Lower lobe of right lung (tissue), 2 donors: ENCODE results near the gene MYF5. TPM values are rescaled to one million over a fixed set of nuclear protein-coding genes. Genes with fewer than 3 reads are reported as not detected.

Experiments used
- ATAC-seq, 2 donors: fragments of 200-7000 bp; cut with Tn5 transposase; one replicate each; pipeline ENCODE4 v1.9.1; 2020 to 2022; ENCODE audit warnings: mild to moderate bottlenecking in 2 of 2, moderate library complexity in 2 of 2
- DNase-seq: peaks from one replicate; pipeline ENCODE4 v3.0.0-alpha.2; 2020
- H3K27ac ChIP-seq: fragments of 200-600 bp; one replicate; pipeline ENCODE4 v1.8.0; 2022
- H3K27me3 ChIP-seq: fragments of 200-600 bp; one replicate; pipeline ENCODE4 v1.8.0; 2022; ENCODE audit warnings: low read depth
- H3K36me3 ChIP-seq: fragments of 200-600 bp; one replicate; pipeline ENCODE4 v1.8.0; 2022; ENCODE audit warnings: mild to moderate bottlenecking
- H3K4me1 ChIP-seq: fragments of 200-600 bp; one replicate; pipeline ENCODE4 v1.8.0; 2022
- H3K4me3 ChIP-seq: fragments of 200-600 bp; one replicate; pipeline ENCODE4 v1.8.0; 2022; ENCODE audit warnings: mild to moderate bottlenecking
- H3K9me3 ChIP-seq: fragments of 200-600 bp; one replicate; pipeline ENCODE4 v1.8.0; 2022
- intact Hi-C: fragments of 100-400 bp; cut with DNase I; formaldehyde crosslinking; loops from one replicate; pipeline ENCODE4 v1.11.0; 2022
- total RNA-seq: library from RNA; stranded (reverse); fragmentation: NEBNext Ultra II Directional; extraction: Animal tissue kit (Norgen Biotek cat#: 25700); gene quantifications from one replicate; pipeline ENCODE4 v1.2.1, GENCODE V29; 2021
- TF ChIP-seq, protein P1 (sequence below): fragments of 200-600 bp; IDR thresholded peaks from one replicate; pipeline ENCODE4 v1.8.0; 2022; ENCODE audit warnings: antibody characterized with exemption, mild to moderate bottlenecking
- donor health status: DM: no; HTN: yes; CAD: no; lungs with severe emphysema.

The MYF5 gene
- total RNA-seq, 1 donor from 2014 or later: not detected

DNA sequence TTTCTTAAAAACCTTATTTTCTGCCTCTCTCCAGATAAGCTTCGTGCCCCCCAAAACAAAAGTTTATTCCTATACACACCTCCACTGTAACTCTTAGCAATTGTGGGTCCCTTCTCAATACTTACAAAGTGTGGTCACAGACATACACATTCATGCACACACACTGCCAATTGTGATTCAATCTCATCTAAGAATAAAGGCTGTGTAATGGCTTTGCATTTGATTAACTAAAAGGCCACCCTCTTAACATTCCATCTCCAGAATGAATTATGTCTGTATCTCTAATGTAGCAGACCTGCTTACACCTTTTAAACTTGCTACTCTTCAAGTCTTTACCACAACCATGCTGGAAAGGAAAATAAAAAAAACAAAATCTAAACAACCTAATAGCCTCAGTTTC lies 49.5 kb downstream of the MYF5 start:
- DNase-seq (no peak), ATAC-seq (no peak)
- intact Hi-C loops: loop anchor here (10.0 kb wide), 1 partner anchor 351 kb away; no protein-coding TSS in a partner anchor
- H3K36me3 ChIP-seq: no peaks in the 10 kb centered on the region
- no peak overlapping the region for H3K4me3 ChIP-seq
- H3K27me3 ChIP-seq: no peaks in the 10 kb centered on the region
- no peaks in the 10 kb centered on the region for H3K9me3 ChIP-seq
- H3K4me1 ChIP-seq: no peaks in the 10 kb centered on the region
- TF ChIP-seq, protein P1, sequence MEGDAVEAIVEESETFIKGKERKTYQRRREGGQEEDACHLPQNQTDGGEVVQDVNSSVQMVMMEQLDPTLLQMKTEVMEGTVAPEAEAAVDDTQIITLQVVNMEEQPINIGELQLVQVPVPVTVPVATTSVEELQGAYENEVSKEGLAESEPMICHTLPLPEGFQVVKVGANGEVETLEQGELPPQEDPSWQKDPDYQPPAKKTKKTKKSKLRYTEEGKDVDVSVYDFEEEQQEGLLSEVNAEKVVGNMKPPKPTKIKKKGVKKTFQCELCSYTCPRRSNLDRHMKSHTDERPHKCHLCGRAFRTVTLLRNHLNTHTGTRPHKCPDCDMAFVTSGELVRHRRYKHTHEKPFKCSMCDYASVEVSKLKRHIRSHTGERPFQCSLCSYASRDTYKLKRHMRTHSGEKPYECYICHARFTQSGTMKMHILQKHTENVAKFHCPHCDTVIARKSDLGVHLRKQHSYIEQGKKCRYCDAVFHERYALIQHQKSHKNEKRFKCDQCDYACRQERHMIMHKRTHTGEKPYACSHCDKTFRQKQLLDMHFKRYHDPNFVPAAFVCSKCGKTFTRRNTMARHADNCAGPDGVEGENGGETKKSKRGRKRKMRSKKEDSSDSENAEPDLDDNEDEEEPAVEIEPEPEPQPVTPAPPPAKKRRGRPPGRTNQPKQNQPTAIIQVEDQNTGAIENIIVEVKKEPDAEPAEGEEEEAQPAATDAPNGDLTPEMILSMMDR: no peak
- H3K27ac ChIP-seq: no peak overlapping the region

DNA sequence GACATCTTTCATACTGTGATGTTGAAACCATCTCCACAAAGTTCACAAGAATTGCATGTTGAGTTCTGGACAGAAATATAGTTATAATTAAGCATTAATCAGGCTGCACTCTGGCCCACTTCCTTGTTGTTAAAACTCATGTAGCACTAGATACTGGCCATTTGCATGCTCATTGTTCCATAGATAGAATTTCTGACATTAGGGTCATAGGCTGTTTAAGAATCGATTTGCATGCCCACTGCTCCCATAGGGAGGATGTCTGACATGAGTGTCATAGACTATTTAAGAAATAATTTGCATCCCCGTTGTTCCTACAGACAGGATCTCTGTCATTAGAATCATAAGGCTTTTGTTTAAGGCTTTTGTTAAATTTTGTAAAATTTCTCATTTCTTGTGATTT lies 50.2 kb downstream of the MYF5 start:
- TF ChIP-seq, protein P1: no peak
- H3K27me3 ChIP-seq: no peaks in the 10 kb centered on the region
- no peaks in the 10 kb centered on the region for H3K4me1 ChIP-seq
- no peak for DNase-seq
- intact Hi-C loops: loop anchor here (10.0 kb wide), 1 partner anchor 352 kb away; no protein-coding TSS in a partner anchor
- no peak for ATAC-seq
- H3K4me3 ChIP-seq: no peak overlapping the region
- H3K27ac ChIP-seq: no peak overlapping the region
- H3K36me3 ChIP-seq: no peaks in the 10 kb centered on the region
- H3K9me3 ChIP-seq: no peaks in the 10 kb centered on the region

Other genes starting within 250 kb of the MYF5 start
- gene MYF6, start 9.3 kb upstream of the MYF5 start, total RNA-seq: not detected
- 14.6 TPM for gene LIN7A, start 221.0 kb downstream of the MYF5 start, total RNA-seq